GM18520 (cell line): ENCODE measurements around the gene OR52E2.

ENCODE experiments used
- ATAC-seq: cut with Tn5 transposase; IDR thresholded peaks from one replicate; pipeline ENCODE4 v1.9.1; 2021; ENCODE audit not compliant: unreplicated experiment

The OR52E2 gene

GRCh38 chr11:5021996-5022395 lies 37.4 kb downstream of the OR52E2 start:
- no peak for ATAC-seq

GRCh38 chr11:5013012-5013411 lies 46.4 kb downstream of the OR52E2 start:
- ATAC-seq, result no peak

DNA sequence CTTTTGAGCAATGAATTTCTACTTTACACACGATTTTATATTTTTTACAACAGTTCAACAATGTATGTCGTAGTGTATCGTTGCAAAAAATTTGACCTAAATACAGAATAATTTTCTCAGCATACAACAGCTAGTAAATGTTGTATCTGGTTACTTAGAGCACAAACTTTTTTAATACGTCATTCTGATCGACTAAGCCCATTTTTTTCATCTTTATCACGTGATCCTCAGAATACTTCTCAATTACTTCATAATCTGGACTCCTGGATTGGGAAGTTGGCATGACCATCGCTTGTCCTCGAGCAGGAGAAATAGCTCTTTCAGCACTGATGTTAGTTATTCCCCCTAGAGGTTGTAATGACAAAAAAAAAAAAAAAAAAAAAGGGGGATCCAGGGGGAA lies 48.2 kb downstream of the OR52E2 start:
- no peak for ATAC-seq
